ENCODE measurements around the gene CPNE2.

Gene CPNE2

DNA sequence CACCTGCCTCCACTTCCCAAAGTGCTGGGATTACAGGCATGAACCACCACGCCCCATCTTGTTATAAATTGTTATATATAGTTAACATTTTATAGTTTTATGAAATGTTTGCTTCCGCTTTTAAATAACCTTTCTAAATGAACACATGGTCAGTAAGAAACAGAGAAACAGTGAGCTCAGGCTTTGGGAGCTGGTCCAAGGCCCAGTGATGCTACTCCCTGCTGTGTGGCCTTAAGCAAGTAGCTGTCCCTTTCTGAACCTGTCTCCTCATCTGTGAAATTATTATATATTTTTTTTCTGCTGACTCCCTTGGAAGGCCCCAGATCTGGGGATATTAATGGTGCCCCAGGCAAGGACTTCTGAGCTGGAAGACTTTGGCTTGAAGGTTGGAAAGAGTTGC lies 19.0 kb downstream of the CPNE2 start:
- H3K4me1 ChIP-seq: no peaks in the 10 kb centered on the region
- no peaks in the 10 kb centered on the region for H3K36me3 ChIP-seq (ENCODE audit: control insufficient read depth, insufficient read depth, low read length)
- no peak overlapping the region for H2AFZ ChIP-seq
- H3K4me2 ChIP-seq (ENCODE audit: low read length): no peak overlapping the region
- H3K27ac ChIP-seq: no peak overlapping the region
- no peaks in the 10 kb centered on the region for H3K9me3 ChIP-seq (ENCODE audit: control insufficient read depth, low read length)
- no peaks in the 10 kb centered on the region for H3K27me3 ChIP-seq (ENCODE audit: control insufficient read depth, insufficient read depth, low read length)
- no peak overlapping the region for H3K9ac ChIP-seq
- TF ChIP-seq, protein P1, sequence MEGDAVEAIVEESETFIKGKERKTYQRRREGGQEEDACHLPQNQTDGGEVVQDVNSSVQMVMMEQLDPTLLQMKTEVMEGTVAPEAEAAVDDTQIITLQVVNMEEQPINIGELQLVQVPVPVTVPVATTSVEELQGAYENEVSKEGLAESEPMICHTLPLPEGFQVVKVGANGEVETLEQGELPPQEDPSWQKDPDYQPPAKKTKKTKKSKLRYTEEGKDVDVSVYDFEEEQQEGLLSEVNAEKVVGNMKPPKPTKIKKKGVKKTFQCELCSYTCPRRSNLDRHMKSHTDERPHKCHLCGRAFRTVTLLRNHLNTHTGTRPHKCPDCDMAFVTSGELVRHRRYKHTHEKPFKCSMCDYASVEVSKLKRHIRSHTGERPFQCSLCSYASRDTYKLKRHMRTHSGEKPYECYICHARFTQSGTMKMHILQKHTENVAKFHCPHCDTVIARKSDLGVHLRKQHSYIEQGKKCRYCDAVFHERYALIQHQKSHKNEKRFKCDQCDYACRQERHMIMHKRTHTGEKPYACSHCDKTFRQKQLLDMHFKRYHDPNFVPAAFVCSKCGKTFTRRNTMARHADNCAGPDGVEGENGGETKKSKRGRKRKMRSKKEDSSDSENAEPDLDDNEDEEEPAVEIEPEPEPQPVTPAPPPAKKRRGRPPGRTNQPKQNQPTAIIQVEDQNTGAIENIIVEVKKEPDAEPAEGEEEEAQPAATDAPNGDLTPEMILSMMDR (IDR thresholded peaks at IDR 0.05): no peak
- no peaks in the 10 kb centered on the region for H3K79me2 ChIP-seq
- no peak overlapping the region for H3K4me3 ChIP-seq (ENCODE audit: low read depth, low read length)

DNA sequence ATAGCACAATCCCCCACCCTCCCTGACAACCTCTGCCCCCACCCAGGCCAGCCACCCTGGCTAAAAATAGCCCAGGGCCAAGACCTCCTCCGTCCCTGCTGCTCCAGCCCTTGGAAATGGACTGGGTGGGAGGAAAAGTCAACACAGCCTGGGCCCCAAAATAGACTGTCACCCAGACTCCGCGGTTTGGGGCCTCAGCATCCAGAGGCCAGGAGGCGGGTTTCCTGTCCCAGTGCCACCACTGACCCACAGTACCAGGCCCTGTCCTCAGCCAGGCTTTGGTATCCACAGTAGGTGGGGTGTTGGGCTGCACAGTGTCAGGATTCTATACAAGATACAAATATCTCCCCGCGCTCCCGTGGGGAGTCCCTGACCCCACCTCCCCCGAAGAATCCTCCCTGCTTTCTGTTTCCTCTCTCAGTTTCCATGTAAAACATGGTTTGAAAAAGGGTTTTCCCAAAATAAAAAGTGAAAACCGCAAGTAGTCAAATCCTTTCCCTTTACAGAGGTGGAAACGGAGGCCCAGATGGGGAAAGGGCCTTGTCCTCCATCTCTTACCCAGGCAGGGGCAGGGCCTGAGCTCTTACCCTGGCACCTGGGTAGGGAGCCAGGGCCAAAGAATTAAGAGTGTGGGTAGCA lies 20.1 kb downstream of the CPNE2 start:
- H3K36me3 ChIP-seq (ENCODE audit: control insufficient read depth, insufficient read depth, low read length): no peaks in the 10 kb centered on the region
- H3K9me3 ChIP-seq (ENCODE audit: control insufficient read depth, low read length): no peaks in the 10 kb centered on the region
- H3K9ac ChIP-seq: no peak overlapping the region
- H3K27ac ChIP-seq: no peak overlapping the region
- H3K4me1 ChIP-seq: no peaks in the 10 kb centered on the region
- H2AFZ ChIP-seq: no peak overlapping the region
- no peak overlapping the region for H3K4me3 ChIP-seq (ENCODE audit: low read depth, low read length)
- no peak overlapping the region for H3K4me2 ChIP-seq (ENCODE audit: low read length)
- no peaks in the 10 kb centered on the region for H3K27me3 ChIP-seq (ENCODE audit: control insufficient read depth, insufficient read depth, low read length)
- TF ChIP-seq, protein P1 (IDR thresholded peaks at IDR 0.05): no peak
- no peaks in the 10 kb centered on the region for H3K79me2 ChIP-seq

DNA sequence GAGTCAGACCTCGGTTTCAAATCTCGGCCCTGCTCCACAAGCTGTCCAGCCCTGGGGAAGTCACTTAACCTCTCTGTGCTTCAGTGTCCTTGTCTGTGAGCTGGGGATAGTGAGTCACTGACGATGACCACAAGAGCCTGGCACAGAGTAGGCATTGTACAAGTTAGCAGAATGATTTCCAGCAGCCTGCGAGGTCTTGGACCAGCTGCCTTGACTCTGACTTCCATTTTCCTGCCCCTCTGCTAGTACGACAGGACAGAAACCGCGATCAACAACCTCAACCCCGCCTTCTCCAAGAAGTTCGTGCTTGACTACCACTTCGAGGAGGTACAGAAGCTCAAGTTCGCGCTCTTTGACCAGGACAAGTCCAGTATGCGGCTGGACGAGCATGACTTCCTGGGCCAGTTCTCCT lies 20.7 kb downstream of the CPNE2 start:
- Histone ChIP-seq H3K27ac (no peak overlapping the region), H3K9ac (no peak overlapping the region)

DNA sequence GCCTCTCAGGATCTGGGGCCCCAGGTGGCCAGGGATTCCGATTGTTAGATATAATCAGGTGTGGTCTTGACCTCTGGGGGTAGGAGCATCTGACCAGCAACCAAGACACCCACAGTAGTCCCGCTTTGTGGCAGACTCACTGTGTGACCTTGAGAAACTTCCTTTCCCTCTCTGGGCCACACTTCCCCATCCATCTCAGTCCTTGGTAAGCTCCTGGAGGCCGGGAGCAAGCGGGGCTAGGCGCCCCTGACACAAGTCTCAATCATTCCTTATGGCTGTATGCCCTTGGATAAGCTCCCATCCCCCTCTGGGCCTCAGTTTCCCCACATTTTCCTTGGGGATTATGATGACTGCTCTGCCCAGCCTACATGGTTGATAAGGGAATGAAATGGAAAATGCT lies 21.3 kb downstream of the CPNE2 start:
- no peaks in the 10 kb centered on the region for H3K36me3 ChIP-seq (ENCODE audit: control insufficient read depth, insufficient read depth, low read length)

More for the DNA sequence above, 20.7 kb downstream of the CPNE2 start:
- no peaks in the 10 kb centered on the region for H3K27me3 ChIP-seq (ENCODE audit: control insufficient read depth, insufficient read depth, low read length)
- H3K36me3 ChIP-seq (ENCODE audit: control insufficient read depth, insufficient read depth, low read length): no peaks in the 10 kb centered on the region
- no peak overlapping the region for H3K4me2 ChIP-seq (ENCODE audit: low read length)
- no peaks in the 10 kb centered on the region for H3K4me1 ChIP-seq
- no peak overlapping the region for H2AFZ ChIP-seq
- H3K4me3 ChIP-seq (ENCODE audit: low read depth, low read length): no peak overlapping the region
- no peaks in the 10 kb centered on the region for H3K9me3 ChIP-seq (ENCODE audit: control insufficient read depth, low read length)
- no peaks in the 10 kb centered on the region for H3K79me2 ChIP-seq
- TF ChIP-seq, protein P1 (IDR thresholded peaks at IDR 0.05): no peak

More for the DNA sequence above, 21.3 kb downstream of the CPNE2 start:
- TF ChIP-seq, protein P1 (IDR thresholded peaks at IDR 0.05): no peak
- Histone ChIP-seq H3K27ac (no peak overlapping the region), H3K4me2 (ENCODE audit: low read length) (no peak overlapping the region), H3K4me1 (no peaks in the 10 kb centered on the region), H2AFZ (no peak overlapping the region), H3K4me3 (ENCODE audit: low read depth, low read length) (no peak overlapping the region), H3K9me3 (ENCODE audit: control insufficient read depth, low read length) (no peaks in the 10 kb centered on the region), H3K79me2 (no peaks in the 10 kb centered on the region), H3K9ac (no peak overlapping the region), H3K27me3 (ENCODE audit: control insufficient read depth, insufficient read depth, low read length) (no peaks in the 10 kb centered on the region)

Data from parathyroid adenoma (tissue), 2 donors.